ENCODE data around the gene TLCD2.
"Not testable (repeated sequence)": the region's sequence is repeated elsewhere in the genome, so short reads cannot be mapped to it uniquely, and the experiment has no call there.

Gene TLCD2

DNA sequence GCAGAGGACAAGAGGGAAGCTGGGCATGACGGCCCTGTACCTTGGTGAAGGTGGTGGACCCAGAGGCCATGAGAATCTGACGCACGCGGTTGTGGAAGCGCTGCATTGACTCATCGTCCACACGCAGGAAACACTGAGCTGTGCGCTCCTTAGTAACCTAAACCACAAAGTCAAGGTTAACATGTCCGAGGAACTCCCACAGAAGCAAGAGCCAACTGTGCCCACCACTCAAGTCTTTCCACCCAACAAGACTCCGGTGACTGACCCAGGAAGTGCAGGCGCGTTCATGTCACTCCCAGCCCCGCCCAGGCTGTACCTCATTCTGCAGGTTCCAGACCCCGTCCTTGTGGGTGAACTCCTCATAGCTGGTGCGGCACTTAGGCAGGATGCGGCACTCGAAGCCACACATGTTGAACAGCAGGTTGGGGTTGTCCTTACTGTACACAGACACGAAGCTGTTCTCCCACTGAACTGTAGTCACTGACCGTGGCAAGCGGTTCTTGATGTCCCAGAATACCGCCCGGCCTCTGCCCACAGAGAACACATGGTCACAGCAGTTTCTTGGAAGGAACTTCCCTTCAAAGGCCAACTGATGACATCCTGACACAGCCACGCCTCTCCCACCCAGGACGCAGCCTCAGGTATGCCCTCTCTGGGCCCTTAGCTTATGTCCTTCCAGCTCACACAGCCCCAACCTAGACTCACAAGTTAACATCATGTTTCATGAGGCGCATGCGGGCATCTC, 37.0 kb downstream of the TLCD2 start:
- DNase-seq (ENCODE audit: extremely low spot score): no peak
- CTCF ChIA-PET: interaction anchor here (0.6 to 7.2 kb wide), 4 partner anchors 8 to 99 kb away, joined by 3 to 45 read pairs (median 5); partner anchors contain the start of genes PRPF8 and RILP
- POLR2A ChIA-PET: interaction anchor here (0.7 kb wide), 1 partner anchor 25 kb away, joined by 3 read pairs; no protein-coding TSS in a partner anchor
- TF ChIP-seq, protein P1, sequence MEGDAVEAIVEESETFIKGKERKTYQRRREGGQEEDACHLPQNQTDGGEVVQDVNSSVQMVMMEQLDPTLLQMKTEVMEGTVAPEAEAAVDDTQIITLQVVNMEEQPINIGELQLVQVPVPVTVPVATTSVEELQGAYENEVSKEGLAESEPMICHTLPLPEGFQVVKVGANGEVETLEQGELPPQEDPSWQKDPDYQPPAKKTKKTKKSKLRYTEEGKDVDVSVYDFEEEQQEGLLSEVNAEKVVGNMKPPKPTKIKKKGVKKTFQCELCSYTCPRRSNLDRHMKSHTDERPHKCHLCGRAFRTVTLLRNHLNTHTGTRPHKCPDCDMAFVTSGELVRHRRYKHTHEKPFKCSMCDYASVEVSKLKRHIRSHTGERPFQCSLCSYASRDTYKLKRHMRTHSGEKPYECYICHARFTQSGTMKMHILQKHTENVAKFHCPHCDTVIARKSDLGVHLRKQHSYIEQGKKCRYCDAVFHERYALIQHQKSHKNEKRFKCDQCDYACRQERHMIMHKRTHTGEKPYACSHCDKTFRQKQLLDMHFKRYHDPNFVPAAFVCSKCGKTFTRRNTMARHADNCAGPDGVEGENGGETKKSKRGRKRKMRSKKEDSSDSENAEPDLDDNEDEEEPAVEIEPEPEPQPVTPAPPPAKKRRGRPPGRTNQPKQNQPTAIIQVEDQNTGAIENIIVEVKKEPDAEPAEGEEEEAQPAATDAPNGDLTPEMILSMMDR (IDR thresholded peaks at IDR 0.05; ENCODE audit: control extremely low read depth, extremely low read depth, low read depth, missing control alignments): no peak

DNA sequence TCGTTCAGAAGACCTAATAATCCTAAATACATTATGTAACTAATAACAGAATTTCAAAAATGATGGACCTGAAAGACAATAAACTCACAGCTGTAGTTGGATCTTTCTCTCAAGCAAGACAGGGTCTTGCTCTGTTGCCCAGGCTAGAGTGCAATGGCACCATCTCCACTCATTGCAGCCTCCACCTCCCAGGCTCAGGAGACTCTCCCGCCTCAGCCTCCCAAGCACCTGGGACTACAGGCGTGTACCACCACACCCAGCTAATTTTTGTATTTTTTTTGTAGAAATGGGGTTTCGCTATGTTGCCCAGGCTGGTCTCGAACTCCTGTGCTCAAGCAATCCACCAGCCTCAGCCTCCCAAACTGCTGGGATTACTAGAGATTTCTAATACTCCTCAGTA, 46.2 kb downstream of the TLCD2 start:
- ChIA-PET POLR2A (interaction anchor here (0.7 kb wide), 2 partner anchors 371 to 491 kb away, joined by 5 to 19 read pairs; no protein-coding TSS in a partner anchor), CTCF (interaction anchor here (2.0 kb wide), 1 partner anchor 15 kb away, joined by 8 read pairs; the partner anchor contains the start of gene RILP)
- DNase-seq (ENCODE audit: extremely low spot score): not testable (repeated sequence)

DNA sequence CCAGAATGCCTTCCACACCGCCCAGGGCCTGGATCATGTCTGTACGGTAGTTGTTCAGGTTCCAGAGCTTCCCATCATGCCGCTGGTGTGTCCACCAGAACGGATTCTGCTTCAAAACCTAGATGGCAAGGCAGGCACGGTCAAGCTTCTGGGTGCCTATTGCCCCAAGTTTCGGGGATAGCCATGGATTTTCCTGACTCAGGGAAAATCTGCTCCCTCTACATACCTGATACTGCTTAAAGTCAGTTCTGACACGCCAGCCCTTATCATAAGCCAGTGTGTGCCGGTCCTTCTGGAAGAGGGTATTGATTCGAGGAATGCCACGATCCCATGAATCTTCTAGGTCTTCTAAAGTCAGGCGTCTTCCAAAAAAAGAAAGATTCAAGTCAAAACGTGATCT, 49.1 kb downstream of the TLCD2 start:
- TF ChIP-seq, protein P1 (IDR thresholded peaks at IDR 0.05; ENCODE audit: control extremely low read depth, extremely low read depth, low read depth, missing control alignments): no peak
- ChIA-PET POLR2A (interaction anchor here (1.2 to 2.7 kb wide), 2 partner anchors 8 to 12 kb away, joined by 4 to 9 read pairs; partner anchors contain the start of gene RILP), CTCF (interaction anchor here (1.2 to 5.1 kb wide), 4 partner anchors 8 to 20 kb away, joined by 5 to 38 read pairs (median 23); partner anchors contain the start of gene RILP)
- DNase-seq (ENCODE audit: extremely low spot score): no peak

DNA sequence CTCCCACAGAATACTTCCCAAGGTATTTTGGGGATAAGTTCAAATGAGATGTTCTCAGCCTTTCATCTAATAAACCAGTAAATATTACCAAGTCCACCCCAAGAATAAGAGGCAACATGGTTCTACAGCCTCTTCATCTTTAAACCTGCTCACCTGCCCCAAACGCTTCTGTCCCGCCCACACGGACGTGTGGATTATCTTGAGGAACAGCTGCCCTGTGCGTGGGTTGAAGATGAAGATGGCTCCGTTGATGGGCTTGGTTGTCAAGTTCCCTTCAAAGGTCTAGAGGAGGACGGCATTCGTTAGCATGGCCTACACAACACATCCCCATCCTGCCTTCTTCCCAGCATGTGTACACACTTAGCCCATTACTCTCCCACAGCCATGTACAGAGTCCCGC, 52.1 kb downstream of the TLCD2 start:
- POLR2A ChIA-PET: interaction anchor here (2.7 kb wide), 1 partner anchor 9 kb away, joined by 9 read pairs; the partner anchor contains the start of gene RILP
- no peak for DNase-seq (ENCODE audit: extremely low spot score)
- CTCF ChIA-PET: interaction anchor here (3.4 to 5.1 kb wide), 2 partner anchors 9 to 11 kb away, joined by 37 to 38 read pairs; partner anchors contain the start of gene RILP
- TF ChIP-seq, protein P1 (IDR thresholded peaks at IDR 0.05; ENCODE audit: control extremely low read depth, extremely low read depth, low read depth, missing control alignments): no peak

DNA sequence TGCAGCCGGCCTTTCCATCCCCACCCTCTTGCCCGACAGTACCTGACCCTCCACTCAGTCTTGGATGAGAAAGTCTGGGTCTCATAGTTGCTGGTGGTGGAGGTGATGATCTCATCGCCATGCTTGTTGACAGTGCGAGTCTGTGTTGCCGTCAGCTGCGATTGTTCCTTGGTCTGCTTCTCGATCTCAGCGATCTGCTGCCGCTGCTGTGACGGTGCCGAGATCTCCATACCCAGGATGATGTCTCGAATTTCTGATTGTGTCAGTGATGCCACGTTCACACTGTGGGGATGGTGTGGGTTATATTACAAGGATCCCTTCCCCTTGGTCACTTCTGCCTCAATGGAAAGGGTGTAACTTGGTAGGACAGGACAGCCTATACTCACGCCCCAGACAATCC, 56.4 kb downstream of the TLCD2 start:
- TF ChIP-seq, protein P1 (IDR thresholded peaks at IDR 0.05; ENCODE audit: control extremely low read depth, extremely low read depth, low read depth, missing control alignments): no peak
- no peak for DNase-seq (ENCODE audit: extremely low spot score)
- POLR2A ChIA-PET: interaction anchor here (0.6 kb wide), 1 partner anchor 14 kb away, joined by 3 read pairs; no protein-coding TSS in a partner anchor
- CTCF ChIA-PET: no interaction called here

DNA sequence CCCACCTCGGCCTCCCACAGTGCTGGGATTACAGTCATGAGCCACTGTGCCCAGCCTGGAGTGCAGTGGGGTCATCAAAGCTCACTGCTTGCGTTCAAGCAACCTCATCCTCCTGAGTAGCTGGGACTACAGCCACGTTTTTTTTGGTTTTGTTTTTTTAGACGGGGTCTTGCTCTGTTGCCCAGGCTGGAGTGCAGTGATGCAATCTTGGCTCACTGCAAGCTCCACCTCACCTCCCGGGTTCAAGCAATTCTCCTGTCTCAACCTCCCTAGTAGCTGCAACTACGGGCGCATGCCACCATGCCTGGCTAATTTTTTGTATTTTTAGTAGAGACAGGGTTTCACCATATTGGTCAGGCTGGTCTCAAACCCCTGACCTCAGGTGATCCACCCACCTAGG, 57.4 kb downstream of the TLCD2 start:
- DNase-seq (ENCODE audit: extremely low spot score): not testable (repeated sequence)
- ChIA-PET POLR2A (interaction anchor here (1.0 kb wide), 1 partner anchor 24 kb away, joined by 3 read pairs; no protein-coding TSS in a partner anchor), CTCF (interaction anchor here (1.7 to 5.6 kb wide), 2 partner anchors 8 to 18 kb away, joined by 9 to 45 read pairs; no protein-coding TSS in a partner anchor)
